HepG2 (cell line): ENCODE results near the gene TEK. TPM values are rescaled to one million over a fixed set of nuclear protein-coding genes. Genes with fewer than 3 reads are reported as not detected.

ENCODE experiments used
- polyA plus RNA-seq, 8 experiments: library from polyadenylated mRNA; depleted of rRNA in 3 of 8; stranded (reverse) in 7 of 8; unstranded in 1 of 8; fragments of >200 nt; fragmentation: Illumina TruSeq in 4 of 8; extraction: Trizol in 4 of 8; gene quantifications; 2 replicates each; pipeline versions ENCODE4 v1.2.1 to v1.2.3, GENCODE V29; 2011 to 2016; ENCODE audit warnings: low read depth in 4 of 8, missing spikeins in 1 of 8, mixed read lengths in 1 of 8; ENCODE audit not compliant: insufficient read depth in 1 of 8
- small RNA-seq, 3 experiments: library from RNA; depleted of rRNA; stranded (forward); fragments of <200 nt; gene quantifications; one replicate each; pipeline ENCODE3, GENCODE V24; 2012; ENCODE audit warnings: low read depth in 2 of 3, low replicate concordance in 1 of 3; ENCODE audit not compliant: insufficient read length in 3 of 3, insufficient read depth in 2 of 3
- total RNA-seq, 5 experiments: library from RNA; depleted of rRNA; stranded (reverse); fragments of >200 nt; fragmentation: Illumina TruSeq; extraction: Trizol; gene quantifications; 2 replicates each; pipeline ENCODE4 v1.2.3, GENCODE V29; 2016; ENCODE audit warnings: low read depth in 1 of 5

The TEK gene
- total and polyA plus RNA-seq, 2 of the 13 experiments (the other 11 are each of a cell fraction or from before 2014, with no cell fraction given): not detected

Small RNA genes within 50 kb of the gene (small RNA-seq; reads per million reads assigned to genes)
- gene AL355433.1 (0 reads per million in 3 experiments), gene RNA5SP280 (0 reads per million in 3 experiments)

Other genes starting within 250 kb of the TEK start
- 34.8 and 40.2 TPM in 2 replicates for gene CAAP1, start 216.4 kb upstream of the TEK start, total RNA-seq (2016; rRNA removed; fragmentation: Illumina TruSeq; extraction: Trizol)
- gene CAAP1, start 216.4 kb upstream of the TEK start, polyA plus RNA-seq (2011; rRNA removed): 10.5 and 10.9 TPM in 2 replicates
- 22.9 and 25.2 TPM in 2 replicates for gene PLAA, start 162.0 kb upstream of the TEK start, total RNA-seq (2016; rRNA removed; fragmentation: Illumina TruSeq; extraction: Trizol)
- gene PLAA, start 162.0 kb upstream of the TEK start, polyA plus RNA-seq (2011; rRNA removed): 5.4 and 5.8 TPM in 2 replicates
- gene IFT74, start 152.8 kb upstream of the TEK start, total RNA-seq (2016; rRNA removed; fragmentation: Illumina TruSeq; extraction: Trizol): 12.3 and 18.5 TPM in 2 replicates
- 2.8 and 4.2 TPM in 2 replicates for gene IFT74, start 152.8 kb upstream of the TEK start, polyA plus RNA-seq (2011; rRNA removed)
- gene LRRC19, start 103.6 kb upstream of the TEK start, total RNA-seq (2016; rRNA removed; fragmentation: Illumina TruSeq; extraction: Trizol): not detected in 2 replicates
- gene LRRC19, start 103.6 kb upstream of the TEK start, polyA plus RNA-seq (2011; rRNA removed): not detected in 2 replicates
- not detected in 2 replicates for gene EQTN, start 187.9 kb downstream of the TEK start, total RNA-seq (2016; rRNA removed; fragmentation: Illumina TruSeq; extraction: Trizol)
- gene EQTN, start 187.9 kb downstream of the TEK start, polyA plus RNA-seq (2011; rRNA removed): not detected in 2 replicates